ENCODE results near the gene TWIST2. TPM values are rescaled to one million over a fixed set of nuclear protein-coding genes. Genes with fewer than 3 reads are reported as not detected.

The TWIST2 gene
- total RNA-seq, 2 experiments from 2014 or later, result not detected

DNA sequence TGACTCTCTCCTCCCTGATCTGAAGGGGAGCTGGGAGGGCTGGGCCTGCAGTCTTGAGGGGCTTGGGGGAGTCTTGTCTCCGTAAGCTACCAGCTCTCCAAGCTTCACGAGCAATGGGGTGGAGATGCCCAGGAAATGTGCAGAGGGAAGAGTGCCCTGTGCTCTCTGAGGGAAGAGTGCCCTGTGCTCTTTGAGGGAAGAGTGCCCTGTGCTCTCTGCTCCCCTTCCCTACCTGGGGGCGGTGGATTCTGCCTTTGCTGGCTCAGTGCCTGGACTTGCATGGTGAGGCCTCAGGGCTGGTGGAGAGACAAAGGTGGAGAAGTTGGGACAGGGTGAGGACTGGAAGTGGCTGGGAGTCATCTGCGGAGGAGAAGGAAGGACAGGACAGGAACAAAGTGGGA lies 72.7 kb downstream of the TWIST2 start:
- intact Hi-C loops (cut with micrococcal nuclease), result no loop called here
- Mint-ChIP-seq H3K4me3 (no peak overlapping the region), H3K4me1 (ENCODE audit: low read depth) (no peaks in the 10 kb centered on the region), H3K36me3 (no peaks in the 10 kb centered on the region), H3K9me3 (no peaks in the 10 kb centered on the region), H3K27ac (no peak overlapping the region), H3K27me3 (peaks cover 9% of the 10 kb centered on the region)
- no peak for DNase-seq
- CTCF ChIA-PET, result no interaction called here
- POLR2A ChIA-PET, result no interaction called here

DNA sequence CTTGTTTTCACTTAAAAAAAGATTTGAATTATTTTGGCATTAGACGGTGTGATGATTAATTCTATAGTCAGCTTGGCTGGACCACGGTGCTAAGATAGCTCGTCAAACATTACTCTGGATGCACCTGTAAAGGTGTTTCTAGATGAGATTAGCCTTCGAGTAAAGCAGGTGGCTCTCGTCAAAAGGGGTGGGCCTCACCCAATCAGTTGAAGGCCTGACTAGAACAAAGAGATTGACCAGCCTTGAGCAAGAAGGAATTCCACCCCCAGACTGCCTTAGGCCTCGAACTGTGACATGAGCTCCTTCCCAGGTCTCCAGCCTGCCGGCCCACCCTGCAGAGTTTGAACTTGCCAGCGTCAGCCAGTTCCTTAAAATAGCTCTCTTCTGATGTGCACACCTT lies 73.4 kb downstream of the TWIST2 start:
- Mint-ChIP-seq H3K9me3 (no peaks in the 10 kb centered on the region), H3K27ac (no peak overlapping the region), H3K4me3 (no peak overlapping the region), H3K4me1 (ENCODE audit: low read depth) (no peaks in the 10 kb centered on the region), H3K36me3 (no peaks in the 10 kb centered on the region), H3K27me3 (peaks cover 9% of the 10 kb centered on the region)
- intact Hi-C loops (cut with micrococcal nuclease), result no loop called here
- no peak for DNase-seq
- CTCF ChIA-PET, result no interaction called here
- POLR2A ChIA-PET, result no interaction called here

- POLR2A ChIA-PET, result no interaction called here
- H3K27ac Mint-ChIP-seq, result no peak overlapping the region
- peaks cover 13% of the 10 kb centered on the region for H3K27me3 Mint-ChIP-seq
- DNase-seq, result no peak
- no peak overlapping the region for H3K4me3 Mint-ChIP-seq
- intact Hi-C loops (cut with micrococcal nuclease), result no loop called here
- H3K36me3 Mint-ChIP-seq, result no peaks in the 10 kb centered on the region
- CTCF ChIA-PET, result no interaction called here
- no peaks in the 10 kb centered on the region for H3K9me3 Mint-ChIP-seq
- no peaks in the 10 kb centered on the region for H3K4me1 Mint-ChIP-seq (ENCODE audit: low read depth)
Observed at GRCh38 chr2:238921681-238922319, 73.9 kb downstream of the TWIST2 start.

DNA sequence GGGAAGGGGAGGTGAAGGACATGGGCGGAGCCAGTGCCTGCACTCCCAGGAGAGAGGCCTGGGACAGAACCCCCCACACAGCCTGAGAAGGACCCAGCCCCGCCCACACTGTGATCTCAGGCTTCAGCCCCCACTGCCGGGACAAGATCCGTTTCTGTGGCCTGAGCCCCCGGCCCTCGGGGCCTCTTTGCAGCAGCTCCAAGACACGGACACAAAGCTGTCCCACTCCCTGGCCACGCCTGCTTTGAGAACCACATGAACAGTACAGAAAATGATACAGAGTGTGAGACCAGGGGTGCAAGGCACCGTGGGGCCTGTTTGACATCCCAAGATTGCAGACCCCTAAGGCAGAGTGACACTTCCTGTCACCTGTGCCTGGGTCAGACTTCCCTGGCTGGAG lies 74.5 kb downstream of the TWIST2 start:
- CTCF ChIA-PET, result no interaction called here
- POLR2A ChIA-PET, result no interaction called here
- H3K27me3 Mint-ChIP-seq, result peaks cover 19% of the 10 kb centered on the region

DNA sequence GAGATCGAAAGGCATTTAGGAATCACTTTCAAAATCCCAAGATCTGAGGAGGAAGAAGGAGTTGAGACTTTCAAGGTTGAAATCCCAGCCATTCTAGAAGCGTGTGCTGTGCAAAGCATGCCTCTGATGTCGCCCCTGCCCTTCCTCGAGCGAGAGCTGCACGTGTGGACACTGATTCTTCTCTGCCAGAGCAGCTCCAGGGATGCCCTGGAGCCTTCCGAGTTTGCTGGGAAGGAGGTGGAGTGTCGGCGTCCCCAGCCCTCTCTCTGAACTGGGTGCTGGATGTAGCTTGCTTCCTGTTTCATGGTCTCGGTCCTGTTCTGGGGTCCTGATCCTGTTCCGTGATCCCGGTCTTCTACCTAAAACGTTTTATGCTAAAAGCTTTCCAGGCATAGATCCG lies 76.1 kb downstream of the TWIST2 start:
- H3K27me3 Mint-ChIP-seq, result peaks cover 23% of the 10 kb centered on the region
- ChIA-PET CTCF (no interaction called here), POLR2A (no interaction called here)
- no peaks in the 10 kb centered on the region for H3K9me3 Mint-ChIP-seq
- intact Hi-C loops (cut with micrococcal nuclease), result no loop called here
- H3K4me3 Mint-ChIP-seq, result no peak overlapping the region
- DNase-seq, result no peak
- no peaks in the 10 kb centered on the region for H3K36me3 Mint-ChIP-seq
- H3K4me1 Mint-ChIP-seq (ENCODE audit: low read depth), result no peaks in the 10 kb centered on the region
- no peak overlapping the region for H3K27ac Mint-ChIP-seq

More for the DNA sequence above, 74.5 kb downstream of the TWIST2 start:
- Mint-ChIP-seq H3K27ac (no peak overlapping the region), H3K9me3 (no peaks in the 10 kb centered on the region), H3K4me3 (no peak overlapping the region), H3K36me3 (no peaks in the 10 kb centered on the region), H3K4me1 (ENCODE audit: low read depth) (no peaks in the 10 kb centered on the region)
- DNase-seq, result no peak
- intact Hi-C loops (cut with micrococcal nuclease), result no loop called here

DNA sequence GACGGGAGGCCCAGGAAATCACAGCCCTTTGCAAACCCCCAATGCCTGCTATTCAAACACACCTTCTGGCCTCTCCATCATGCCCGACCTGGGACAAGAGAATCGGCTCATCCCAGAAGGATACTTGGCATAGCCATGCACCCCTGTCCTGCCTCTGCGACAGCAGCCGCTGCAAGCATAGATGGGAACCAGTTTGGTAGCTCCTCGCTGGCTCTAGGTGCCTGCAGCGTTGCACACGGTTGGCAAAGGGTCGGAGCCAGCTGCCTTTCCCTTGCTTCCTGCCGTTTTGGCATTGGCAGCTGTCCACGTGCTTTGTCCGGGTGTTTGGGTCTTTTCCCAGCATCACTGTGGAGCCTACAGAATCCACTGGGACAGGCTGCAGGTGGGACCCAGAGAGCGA lies 76.9 kb downstream of the TWIST2 start:
- DNase-seq, result no peak
- intact Hi-C loops (cut with micrococcal nuclease), result no loop called here
- CTCF ChIA-PET, result no interaction called here
- Mint-ChIP-seq H3K27ac (no peak overlapping the region), H3K4me3 (no peak overlapping the region), H3K9me3 (no peaks in the 10 kb centered on the region), H3K4me1 (ENCODE audit: low read depth) (no peaks in the 10 kb centered on the region), H3K27me3 (peaks cover 24% of the 10 kb centered on the region), H3K36me3 (no peaks in the 10 kb centered on the region)
- POLR2A ChIA-PET, result no interaction called here

- ChIA-PET CTCF (no interaction called here), POLR2A (no interaction called here)
- H3K27ac Mint-ChIP-seq, result no peak overlapping the region
- no peaks in the 10 kb centered on the region for H3K9me3 Mint-ChIP-seq
- intact Hi-C loops (cut with micrococcal nuclease), result no loop called here
- peaks cover 27% of the 10 kb centered on the region for H3K27me3 Mint-ChIP-seq
- no peaks in the 10 kb centered on the region for H3K36me3 Mint-ChIP-seq
- no peak overlapping the region for H3K4me3 Mint-ChIP-seq
- H3K4me1 Mint-ChIP-seq (ENCODE audit: low read depth), result no peaks in the 10 kb centered on the region
- DNase-seq, result no peak
Observed at GRCh38 chr2:238925281-238925680, 77.4 kb downstream of the TWIST2 start.

GRCh38 chr2:238925816-238926521 lies 78.1 kb downstream of the TWIST2 start:
- DNase-seq, result no peak
- no peak overlapping the region for H3K4me3 Mint-ChIP-seq
- no peaks in the 10 kb centered on the region for H3K36me3 Mint-ChIP-seq
- intact Hi-C loops (cut with micrococcal nuclease), result no loop called here
- no peak overlapping the region for H3K27ac Mint-ChIP-seq
- POLR2A ChIA-PET, result no interaction called here
- H3K27me3 Mint-ChIP-seq, result peaks cover 32% of the 10 kb centered on the region
- no peaks in the 10 kb centered on the region for H3K9me3 Mint-ChIP-seq
- H3K4me1 Mint-ChIP-seq (ENCODE audit: low read depth), result no peaks in the 10 kb centered on the region
- CTCF ChIA-PET, result no interaction called here

DNA sequence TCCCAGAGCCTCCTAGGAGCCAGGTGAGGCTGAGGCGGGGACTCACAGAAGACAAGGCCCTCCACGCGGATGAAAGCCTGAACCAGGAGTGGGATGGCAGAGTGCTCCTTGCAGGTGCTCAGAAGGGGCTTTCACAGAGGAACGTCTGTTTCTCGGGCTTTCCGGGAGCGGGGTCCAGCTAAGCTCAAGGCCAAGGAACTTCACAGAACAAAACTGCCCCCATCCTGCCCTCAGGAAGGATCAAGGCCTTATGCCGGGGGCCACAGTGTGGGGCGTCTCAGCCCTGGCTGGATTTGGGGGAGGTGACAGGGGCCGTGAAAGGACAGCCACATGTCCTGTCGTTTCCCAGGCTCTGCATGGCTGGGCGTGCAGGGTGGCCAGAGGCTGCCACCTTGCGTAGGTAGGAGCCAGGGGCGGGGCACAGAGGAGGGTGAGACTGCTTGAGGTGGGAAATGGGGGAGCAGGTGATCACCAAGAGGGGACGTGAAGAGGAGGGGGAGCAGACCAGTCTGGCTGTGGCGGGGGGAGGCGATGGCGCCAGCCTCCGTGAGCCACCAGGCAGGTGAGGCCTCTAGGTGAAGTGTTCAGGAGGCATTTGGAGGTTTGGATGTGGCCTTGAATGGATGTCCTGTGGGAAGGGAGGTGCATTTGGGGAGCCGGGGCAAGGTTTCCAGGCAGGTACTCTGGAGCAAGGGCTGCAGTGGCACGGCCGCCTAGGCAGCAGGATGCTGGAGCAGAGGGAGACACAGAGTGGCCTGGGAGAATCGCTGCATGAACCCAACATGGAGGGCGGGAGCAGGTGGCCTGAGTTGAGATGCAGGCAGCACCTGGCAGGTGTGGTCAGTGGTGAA lies 79.1 kb downstream of the TWIST2 start:
- peaks cover 39% of the 10 kb centered on the region for H3K27me3 Mint-ChIP-seq

DNA sequence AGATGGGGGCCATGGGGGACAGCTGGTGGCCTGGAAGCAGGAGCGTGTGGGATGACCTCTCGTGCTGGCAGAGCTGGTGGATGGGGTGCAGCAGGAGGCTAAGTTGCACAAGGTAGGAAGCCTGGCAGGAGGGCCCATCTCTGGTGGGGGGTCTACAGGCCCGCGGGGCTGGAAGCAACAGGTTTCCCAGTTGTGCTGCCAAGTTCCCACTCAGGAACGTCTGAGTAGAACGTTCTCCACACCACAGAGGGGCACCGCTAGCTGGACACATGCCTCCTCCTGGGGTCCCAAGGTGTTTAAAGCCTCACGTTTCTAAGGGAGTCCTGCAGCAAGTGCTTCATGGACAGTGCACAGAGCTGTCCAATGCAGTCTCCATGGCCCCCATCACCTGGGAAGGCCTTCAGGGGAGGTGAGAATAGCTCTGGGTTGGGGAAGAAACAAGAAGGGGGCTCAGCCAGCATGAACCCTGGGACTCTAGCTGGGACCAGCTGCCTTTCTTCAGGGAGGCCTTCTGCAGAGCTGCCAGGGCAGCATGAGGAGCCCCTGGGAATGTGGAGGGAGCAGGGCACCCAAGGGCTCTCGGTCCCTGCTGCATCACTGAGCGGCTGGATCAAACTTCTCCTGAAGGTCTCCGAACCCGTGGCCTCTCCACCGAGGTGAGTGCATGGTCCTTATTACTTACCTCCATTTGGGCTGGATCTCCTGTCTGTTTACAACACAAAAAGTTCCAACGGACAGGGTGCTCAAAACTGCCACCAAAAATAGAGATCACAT lies 80.0 kb downstream of the TWIST2 start:
- CTCF ChIA-PET, result no interaction called here
- Mint-ChIP-seq H3K9me3 (no peaks in the 10 kb centered on the region), H3K27ac (no peak overlapping the region), H3K4me3 (no peak overlapping the region), H3K4me1 (ENCODE audit: low read depth) (no peaks in the 10 kb centered on the region), H3K27me3 (peaks cover 40% of the 10 kb centered on the region), H3K36me3 (no peaks in the 10 kb centered on the region)
- no peak for DNase-seq
- POLR2A ChIA-PET, result no interaction called here
- intact Hi-C loops (cut with micrococcal nuclease), result no loop called here

More for the DNA sequence above, 79.1 kb downstream of the TWIST2 start:
- no peak for DNase-seq
- Mint-ChIP-seq H3K9me3 (no peaks in the 10 kb centered on the region), H3K4me1 (ENCODE audit: low read depth) (no peaks in the 10 kb centered on the region), H3K27ac (no peak overlapping the region), H3K4me3 (no peak overlapping the region), H3K36me3 (no peaks in the 10 kb centered on the region)
- ChIA-PET POLR2A (no interaction called here), CTCF (no interaction called here)
- intact Hi-C loops (cut with micrococcal nuclease), result no loop called here

- Mint-ChIP-seq H3K9me3 (no peaks in the 10 kb centered on the region), H3K27ac (no peak overlapping the region), H3K27me3 (peaks cover 38% of the 10 kb centered on the region), H3K36me3 (no peaks in the 10 kb centered on the region), H3K4me3 (no peak overlapping the region), H3K4me1 (ENCODE audit: low read depth) (no peaks in the 10 kb centered on the region)
- no peak for DNase-seq
- intact Hi-C loops (cut with micrococcal nuclease), result no loop called here
- POLR2A ChIA-PET, result no interaction called here
- CTCF ChIA-PET, result no interaction called here
Observed at GRCh38 chr2:238928520-238929241, 80.8 kb downstream of the TWIST2 start.

All from activated CD4-positive, alpha-beta memory T cell treated with anti-CD3 and anti-CD28 coated beads for 36 hours (primary cell).